HUDEP-2 (cell line): Measurements from ENCODE around the gene ARHGEF19.

Experiments
- DNase-seq, 76 experiments: peaks; one replicate each; lab custom pipeline; 2025; ENCODE audit not compliant: unreplicated experiment in 76 of 76; lab: John Stamatoyannopoulos, UW

The ARHGEF19 gene

DNA sequence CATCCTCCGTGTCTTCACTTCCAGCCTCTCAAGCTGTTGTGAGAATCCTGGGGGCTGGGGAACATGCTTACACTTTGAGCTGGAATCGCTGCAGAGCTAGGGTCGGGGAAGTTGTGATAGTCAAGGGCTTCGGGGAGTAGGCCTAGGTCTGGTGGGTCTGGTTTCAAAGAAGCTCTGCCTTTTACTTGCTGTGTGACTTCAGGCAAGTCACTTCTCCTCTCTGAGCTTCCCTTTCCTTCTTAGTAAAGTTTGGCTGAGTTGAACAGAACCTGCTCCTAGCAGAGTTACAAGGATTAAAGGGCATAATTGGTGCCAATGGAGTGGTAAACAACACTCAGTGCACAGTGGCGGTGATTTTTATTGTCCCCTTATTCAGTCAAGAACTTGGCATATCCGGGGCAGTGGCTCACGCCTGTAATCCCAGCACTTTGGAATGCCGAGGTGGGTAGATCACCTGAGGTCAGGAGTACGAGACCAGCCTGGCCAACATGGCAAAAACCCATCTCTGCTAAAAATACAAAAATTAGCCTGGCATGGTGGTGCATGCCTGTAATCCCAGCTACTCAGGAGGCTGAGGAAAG lies 25.7 kb downstream of the ARHGEF19 start:
- no peak for DNase-seq

DNA sequence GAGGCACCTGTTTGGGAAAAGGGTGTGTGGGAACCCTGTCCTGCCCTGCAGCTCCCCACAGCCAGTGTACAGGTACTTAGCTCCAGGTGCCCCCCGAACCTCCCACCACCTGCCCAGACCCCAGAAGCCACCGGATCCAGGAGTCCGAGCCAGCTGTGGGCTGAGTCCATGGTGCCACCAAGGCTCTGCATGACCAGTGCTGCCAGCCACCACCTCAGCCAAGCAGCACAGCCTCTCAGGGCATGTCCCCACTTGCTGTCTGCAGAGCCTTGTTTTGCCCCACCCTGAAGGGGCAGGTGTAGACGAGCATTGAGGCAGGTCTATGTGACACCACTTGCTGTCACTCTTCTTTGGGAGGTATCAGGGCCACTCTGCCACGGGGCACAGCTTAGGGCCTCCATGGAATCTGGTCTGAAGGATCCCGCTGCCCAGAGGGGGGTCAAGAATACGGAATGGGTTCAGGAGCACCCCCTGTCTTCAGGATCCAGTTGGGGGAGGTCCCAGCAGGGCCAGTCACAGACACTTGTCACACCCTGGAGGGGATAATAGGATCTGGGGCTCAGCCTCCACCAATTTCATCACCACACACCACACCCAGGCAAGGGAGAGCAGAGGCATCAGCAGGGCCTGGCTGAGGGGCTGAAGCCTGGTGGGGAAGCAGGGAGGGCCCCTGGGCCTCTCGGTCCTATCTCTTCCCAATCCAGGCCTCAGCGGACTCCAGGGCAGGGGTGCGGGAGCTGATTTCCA lies 27.7 kb downstream of the ARHGEF19 start:
- no peak for DNase-seq

GRCh38 chr1:16183765-16184556 lies 28.5 kb downstream of the ARHGEF19 start:
- no peak for DNase-seq

- DNase-seq: no peak
Measured at GRCh38 chr1:16183179-16183578, 29.3 kb downstream of the ARHGEF19 start.

DNA sequence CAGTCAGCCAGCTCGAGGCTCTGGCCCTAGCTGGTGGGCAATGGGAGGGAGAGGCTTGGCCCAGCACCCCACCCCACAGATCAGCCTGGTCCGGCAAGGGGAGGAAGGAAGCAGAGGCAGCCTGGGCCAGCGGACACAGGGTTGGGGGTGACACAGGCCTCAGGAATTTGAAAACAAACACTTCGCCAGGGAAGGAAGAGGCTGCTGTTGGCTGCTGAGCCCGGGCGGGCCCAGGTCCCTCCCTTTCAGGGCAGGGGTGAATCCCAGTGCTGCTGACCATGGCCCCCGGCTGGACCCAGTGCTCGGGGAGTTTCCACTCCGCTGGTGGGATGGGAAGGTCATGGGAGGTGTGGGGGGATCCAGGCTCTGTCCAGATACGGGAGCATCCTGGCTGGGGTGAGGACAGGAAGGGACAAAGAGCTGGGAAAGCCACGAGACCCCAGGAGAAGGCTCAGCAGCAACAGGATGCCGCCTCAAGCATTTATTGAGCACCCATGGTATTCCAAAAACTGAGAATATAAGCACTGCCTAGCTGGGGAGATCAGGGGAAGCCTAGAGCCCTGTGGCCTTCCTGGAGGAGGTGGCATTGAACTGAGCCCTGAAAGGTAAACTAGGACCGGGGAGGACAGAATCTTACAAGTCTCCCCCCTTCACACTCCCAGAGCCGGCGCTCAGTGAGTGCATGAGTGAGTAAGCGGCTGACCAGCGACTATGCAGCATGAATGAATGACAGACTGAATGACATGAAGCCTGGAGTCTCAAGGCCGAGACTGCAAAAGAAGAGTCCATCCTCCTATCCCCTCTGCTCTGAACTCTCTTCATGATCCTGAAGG lies 30.3 kb downstream of the ARHGEF19 start:
- DNase-seq: no peak

DNA sequence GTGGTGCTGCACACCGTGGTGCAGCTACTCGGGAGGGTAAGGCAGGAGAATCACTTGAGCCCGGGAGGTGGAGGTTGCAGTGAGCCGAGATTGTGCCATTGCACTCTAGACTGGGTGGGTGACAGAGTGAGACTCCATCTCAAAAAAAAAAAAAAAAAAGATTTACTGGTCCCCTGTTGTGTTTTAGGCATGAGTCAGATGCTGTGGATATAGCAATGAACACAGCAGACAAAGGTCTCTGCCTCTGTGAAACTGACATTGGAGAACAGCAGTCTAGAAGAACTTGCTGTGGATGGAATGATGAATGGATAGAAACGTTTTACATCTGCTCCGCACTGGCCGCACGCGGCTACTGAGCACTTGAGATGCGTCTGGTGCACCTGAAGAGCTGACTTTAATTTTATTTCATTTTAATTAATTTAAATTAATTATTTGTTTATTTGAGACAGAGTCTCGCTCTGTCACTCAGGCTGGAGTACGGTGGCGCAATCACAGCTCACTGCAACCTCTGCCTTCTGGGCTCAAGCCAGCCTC lies 32.1 kb downstream of the ARHGEF19 start:
- DNase-seq: no peak

GRCh38 chr1:16178596-16179497 lies 33.6 kb downstream of the ARHGEF19 start:
- DNase-seq: no peak

DNA sequence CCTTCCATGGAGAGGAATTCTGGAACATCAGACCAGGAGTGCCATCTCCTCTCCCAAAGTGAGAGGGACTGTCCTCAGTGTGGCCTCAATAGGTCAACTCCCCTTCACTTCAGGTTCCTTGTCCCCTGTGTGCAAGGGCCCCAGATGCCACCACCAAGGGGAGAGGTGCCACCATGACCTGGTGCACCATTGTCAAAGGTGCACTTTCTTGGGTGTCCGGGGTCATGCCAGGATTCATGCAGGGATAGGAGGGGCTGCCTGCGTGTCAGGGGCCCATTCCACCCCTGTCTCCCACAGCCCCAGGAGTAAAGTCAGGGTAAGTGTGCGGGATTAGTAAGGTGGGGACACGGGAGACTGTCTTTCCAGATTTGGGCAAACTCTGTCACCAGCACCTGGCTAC lies 35.1 kb downstream of the ARHGEF19 start:
- DNase-seq: no peak

DNA sequence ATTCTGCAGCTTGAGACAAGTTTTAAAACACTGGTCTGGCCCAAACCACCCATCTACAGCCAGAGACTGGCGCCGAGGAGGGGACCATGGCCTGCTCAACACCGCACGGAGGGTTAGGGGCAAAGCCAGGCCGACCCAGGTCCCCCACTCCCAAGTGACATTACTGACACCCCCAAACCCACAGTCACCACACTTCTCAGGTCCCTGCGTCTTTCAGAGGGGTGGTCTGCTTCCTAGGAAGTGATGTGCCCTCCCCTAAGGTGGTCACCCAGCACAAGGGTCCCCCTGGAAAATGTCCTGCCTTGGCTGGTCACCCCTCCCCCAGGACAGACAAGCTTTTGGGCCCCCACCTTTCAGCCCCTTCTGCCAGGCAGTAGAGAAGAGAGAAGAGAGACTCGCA lies 35.8 kb downstream of the ARHGEF19 start:
- no peak for DNase-seq

GRCh38 chr1:16175610-16176553 lies 36.6 kb downstream of the ARHGEF19 start:
- DNase-seq: peak in 59 of 76 experiments; percentile 8 to 80 (median 53)

- no peak for DNase-seq
Measured at GRCh38 chr1:16174886-16175598, 37.4 kb downstream of the ARHGEF19 start.

- DNase-seq: no peak
Measured at GRCh38 chr1:16174261-16174868, 38.1 kb downstream of the ARHGEF19 start.

DNA sequence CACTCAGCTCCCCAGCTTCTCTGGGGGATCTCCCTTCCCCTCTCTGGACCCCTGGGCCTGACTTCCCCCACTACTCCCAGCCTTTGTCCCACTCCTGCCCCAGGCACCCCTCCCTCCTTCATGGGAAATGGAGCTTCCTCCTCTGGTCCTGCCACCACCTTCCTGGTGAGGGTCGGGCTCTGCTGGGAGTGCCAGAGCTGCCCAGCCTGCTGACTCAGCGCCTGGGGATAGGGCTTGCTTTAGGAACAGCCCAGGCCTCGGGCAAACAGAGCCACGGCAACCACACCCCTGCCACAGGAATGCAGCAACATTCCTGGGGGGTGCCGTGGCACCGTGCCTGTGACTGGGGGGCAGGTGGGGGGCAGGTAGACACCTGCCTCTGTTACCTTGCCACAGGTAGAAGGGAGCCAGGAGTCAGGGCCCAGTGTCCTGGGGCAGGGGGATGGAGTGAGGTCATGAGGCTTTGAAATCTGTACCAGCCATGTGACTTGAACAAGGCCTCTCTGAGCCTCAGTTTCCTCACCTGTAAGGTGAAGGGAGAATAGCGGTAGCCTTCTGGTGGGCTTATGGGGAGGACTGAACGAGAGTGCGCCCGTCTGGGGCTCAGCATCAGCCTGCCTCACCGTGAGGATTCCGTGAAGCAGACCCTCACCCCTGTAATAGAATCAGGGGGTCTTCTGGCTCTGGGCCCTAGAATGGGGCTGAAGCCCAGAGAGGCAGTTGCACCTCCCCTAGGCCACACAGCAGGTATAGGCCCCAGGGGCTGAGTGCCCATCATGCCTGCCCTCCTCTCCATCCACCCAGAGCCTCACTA lies 38.8 kb downstream of the ARHGEF19 start:
- DNase-seq: peak in 3 of 76 experiments; percentile 8 to 57 (median 26)

DNA sequence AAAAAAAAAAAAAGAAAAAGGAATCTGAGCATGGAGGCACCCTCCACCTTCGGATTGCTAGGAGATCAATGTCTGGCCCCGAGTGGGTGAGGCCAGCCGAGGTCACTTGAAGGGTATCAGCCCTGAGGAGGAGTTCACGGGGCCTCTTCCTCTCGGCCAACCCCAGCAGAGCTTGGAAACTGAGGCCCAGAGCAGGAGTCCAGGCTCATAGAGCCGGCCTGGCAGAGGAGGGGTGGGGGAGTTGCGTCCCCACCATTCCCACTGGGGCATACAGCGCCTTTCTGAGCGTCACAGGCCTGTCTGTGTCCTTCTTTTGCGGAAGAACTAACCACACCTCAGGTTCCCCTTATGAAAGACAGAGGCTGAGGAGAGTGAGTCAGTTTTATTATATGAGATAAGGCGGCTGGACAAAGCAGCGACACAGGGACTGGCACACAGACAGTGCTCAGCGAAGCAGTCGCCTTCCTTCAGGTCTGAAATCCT lies 39.4 kb downstream of the ARHGEF19 start:
- DNase-seq: peak in 54 of 76 experiments; percentile 5 to 74 (median 31)

- DNase-seq: no peak
Measured at GRCh38 chr1:16172218-16172830, 40.1 kb downstream of the ARHGEF19 start.
